ENCODE results near the gene RNF150. TPM values are rescaled to one million over a fixed set of nuclear protein-coding genes. Genes with fewer than 3 reads are reported as not detected.

RNF150 gene
- total RNA-seq, 2 experiments from 2014 or later = 0.02 to 0.08 TPM

DNA sequence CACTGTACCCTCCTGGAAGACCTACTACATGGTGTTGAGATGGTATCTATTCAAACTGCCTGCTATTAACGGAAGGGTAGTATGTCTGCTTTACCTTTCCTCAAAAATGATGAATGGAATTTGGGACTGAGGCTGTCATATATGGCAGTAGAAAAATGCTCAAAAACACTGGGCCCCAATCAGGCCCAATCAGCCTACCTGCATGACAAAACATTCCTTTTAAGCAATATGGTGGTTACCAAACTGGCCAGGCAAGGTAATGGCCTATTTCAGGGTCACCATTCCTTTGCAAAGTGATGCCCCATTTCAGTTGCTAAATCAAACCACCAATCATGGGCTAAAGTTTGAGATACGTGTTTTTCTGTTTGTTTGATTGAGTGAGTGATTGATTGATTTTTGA is 14.9 kb downstream of the RNF150 start:
- Mint-ChIP-seq H3K27me3 (no peaks in the 10 kb centered on the region), H3K27ac (no peak overlapping the region)

DNA sequence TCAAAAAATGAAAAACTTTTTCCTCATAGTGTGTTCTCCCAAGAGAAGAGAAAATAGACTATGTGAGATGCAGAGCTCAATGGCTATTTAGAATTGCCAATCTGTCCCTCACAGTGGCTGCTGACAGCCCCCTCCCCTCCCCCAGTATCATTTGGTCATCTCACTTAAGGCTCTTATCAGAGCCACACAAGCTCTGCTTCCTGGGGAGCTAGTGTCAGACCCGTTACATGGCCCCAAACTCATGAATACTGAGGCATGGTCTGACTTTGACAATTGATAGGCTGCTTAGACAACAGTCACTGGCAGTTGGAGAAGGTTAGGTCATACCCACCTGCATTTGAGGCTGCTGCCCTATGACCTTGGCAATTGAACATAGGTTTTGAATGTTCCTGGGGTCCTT is 15.3 kb downstream of the RNF150 start:
- H3K36me3 Mint-ChIP-seq = peaks cover 1% of the 10 kb centered on the region
- no peak for DNase-seq
- peaks cover 12% of the 10 kb centered on the region for H3K9me3 Mint-ChIP-seq
- H3K27ac Mint-ChIP-seq = no peak overlapping the region
- no peaks in the 10 kb centered on the region for H3K4me1 Mint-ChIP-seq
- H3K4me3 Mint-ChIP-seq = no peak overlapping the region
- peaks cover under 1% of the 10 kb centered on the region for H3K27me3 Mint-ChIP-seq

More for the DNA sequence above, 14.9 kb downstream of the RNF150 start:
- peaks cover 1% of the 10 kb centered on the region for H3K36me3 Mint-ChIP-seq
- H3K9me3 Mint-ChIP-seq = peaks cover 9% of the 10 kb centered on the region
- H3K4me1 Mint-ChIP-seq = no peaks in the 10 kb centered on the region
- DNase-seq = no peak
- no peak overlapping the region for H3K4me3 Mint-ChIP-seq

DNA sequence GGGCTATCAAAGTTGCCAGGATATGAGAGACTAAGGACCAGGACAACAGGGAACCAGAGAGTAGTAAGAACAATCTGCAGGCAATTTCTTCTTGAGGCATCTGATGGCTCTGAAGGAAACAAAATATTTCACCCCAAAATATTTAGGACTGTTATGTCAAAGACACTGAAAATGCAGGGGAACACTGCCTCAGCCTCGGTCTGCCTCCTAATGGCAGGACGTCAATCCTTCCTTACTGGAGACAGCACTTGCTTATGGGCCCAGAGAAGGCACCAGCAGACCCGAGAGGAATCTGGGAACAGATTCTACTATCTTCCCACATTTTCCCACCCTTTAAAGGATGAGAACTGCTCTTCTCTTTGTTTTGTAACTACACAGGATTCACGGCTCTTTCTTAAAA is 23.3 kb downstream of the RNF150 start:
- Mint-ChIP-seq H3K36me3 (no peaks in the 10 kb centered on the region), H3K4me1 (no peaks in the 10 kb centered on the region), H3K9me3 (peaks cover 9% of the 10 kb centered on the region), H3K4me3 (no peak overlapping the region), H3K27me3 (peaks cover 8% of the 10 kb centered on the region), H3K27ac (no peak overlapping the region)
- DNase-seq = no peak

DNA sequence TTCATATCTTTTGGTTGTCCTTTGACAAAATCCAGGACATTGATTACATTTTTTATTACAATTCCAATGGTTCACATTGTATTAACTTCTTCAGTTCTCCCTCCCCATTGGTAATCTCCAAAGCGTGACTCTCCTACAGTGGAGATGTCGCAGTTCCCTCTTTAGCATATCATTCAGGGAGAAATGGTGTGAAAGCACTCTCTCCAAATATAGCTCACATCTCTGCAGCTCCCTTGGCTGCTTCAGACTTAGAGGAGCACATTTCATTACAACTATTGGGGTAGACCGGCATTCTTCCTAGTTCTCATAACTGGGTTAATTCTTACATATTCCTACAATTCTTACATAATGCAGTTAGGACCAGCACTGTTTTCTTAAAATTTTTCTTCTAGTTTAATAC is 25.3 kb downstream of the RNF150 start:
- no peak for DNase-seq
- H3K9me3 Mint-ChIP-seq = peaks cover 2% of the 10 kb centered on the region
- no peaks in the 10 kb centered on the region for H3K36me3 Mint-ChIP-seq
- no peaks in the 10 kb centered on the region for H3K4me1 Mint-ChIP-seq
- H3K27ac Mint-ChIP-seq = no peak overlapping the region
- no peak overlapping the region for H3K4me3 Mint-ChIP-seq
- H3K27me3 Mint-ChIP-seq = peaks cover 7% of the 10 kb centered on the region

DNA sequence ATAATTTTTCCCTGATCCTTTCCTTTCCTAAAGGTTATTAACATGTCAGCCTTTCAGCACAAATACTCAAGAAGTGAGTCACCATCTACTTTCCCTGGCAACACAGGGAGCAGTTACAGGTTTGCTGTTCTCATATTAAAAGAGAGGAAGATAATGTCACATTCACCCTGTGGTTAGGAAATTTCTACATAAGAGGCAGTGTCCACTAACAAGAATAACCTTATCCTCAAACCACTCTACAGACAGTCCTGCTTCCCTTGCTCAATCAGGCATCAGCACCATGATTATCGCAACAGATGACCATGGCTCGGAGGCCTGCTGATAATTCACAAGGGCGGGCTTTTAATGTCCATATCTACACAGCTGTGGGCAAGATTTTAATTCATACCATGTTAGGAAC is 30.9 kb downstream of the RNF150 start:
- Mint-ChIP-seq H3K9me3 (no peaks in the 10 kb centered on the region), H3K4me3 (no peak overlapping the region), H3K36me3 (no peaks in the 10 kb centered on the region), H3K4me1 (no peaks in the 10 kb centered on the region), H3K27me3 (peaks cover 4% of the 10 kb centered on the region), H3K27ac (no peak overlapping the region)
- no peak for DNase-seq

DNA sequence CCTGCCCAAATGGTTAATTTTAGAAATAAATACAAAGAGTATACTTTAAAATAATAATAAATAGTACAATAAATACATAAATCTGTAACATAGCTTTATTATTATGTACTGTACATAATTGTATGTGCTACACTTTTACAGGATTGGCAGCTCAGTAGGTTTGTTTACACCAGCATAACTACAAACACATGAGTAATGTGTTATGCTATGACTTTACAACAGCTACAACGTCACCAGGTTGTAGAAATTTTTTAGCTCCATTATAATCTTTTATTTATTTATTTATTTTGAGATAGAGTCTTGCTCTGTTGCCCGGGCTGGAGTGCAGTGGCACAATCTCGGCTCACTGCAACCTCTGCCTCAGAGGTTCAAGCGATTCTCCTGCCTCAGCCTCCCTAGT is 31.8 kb downstream of the RNF150 start:
- H3K27me3 Mint-ChIP-seq = peaks cover 4% of the 10 kb centered on the region
- no peaks in the 10 kb centered on the region for H3K9me3 Mint-ChIP-seq
- no peaks in the 10 kb centered on the region for H3K4me1 Mint-ChIP-seq
- H3K36me3 Mint-ChIP-seq = no peaks in the 10 kb centered on the region
- no peak overlapping the region for H3K27ac Mint-ChIP-seq
- H3K4me3 Mint-ChIP-seq = no peak overlapping the region
- no peak for DNase-seq

DNA sequence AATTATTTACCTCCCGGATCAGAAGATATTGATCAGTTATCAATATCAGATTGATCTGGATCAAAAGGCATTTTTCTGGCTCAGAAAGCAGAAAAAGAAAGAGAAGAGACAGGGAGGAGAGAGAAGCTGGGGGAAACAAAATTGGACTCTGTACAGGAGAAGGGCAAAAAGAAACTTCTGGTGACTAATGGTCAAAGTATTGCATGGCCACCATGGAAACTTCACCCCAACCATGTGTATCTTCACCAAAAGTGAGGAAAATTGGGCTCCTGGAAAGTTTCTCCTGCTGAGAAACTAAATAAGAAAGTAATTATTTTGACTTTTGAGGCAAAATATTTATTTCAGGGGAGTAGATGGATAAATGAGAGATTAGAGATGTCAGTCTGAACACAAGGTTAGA is 33.9 kb downstream of the RNF150 start:
- DNase-seq = no peak
- Mint-ChIP-seq H3K4me3 (no peak overlapping the region), H3K27ac (no peak overlapping the region), H3K27me3 (no peaks in the 10 kb centered on the region), H3K9me3 (no peaks in the 10 kb centered on the region), H3K4me1 (no peaks in the 10 kb centered on the region), H3K36me3 (no peaks in the 10 kb centered on the region)

DNA sequence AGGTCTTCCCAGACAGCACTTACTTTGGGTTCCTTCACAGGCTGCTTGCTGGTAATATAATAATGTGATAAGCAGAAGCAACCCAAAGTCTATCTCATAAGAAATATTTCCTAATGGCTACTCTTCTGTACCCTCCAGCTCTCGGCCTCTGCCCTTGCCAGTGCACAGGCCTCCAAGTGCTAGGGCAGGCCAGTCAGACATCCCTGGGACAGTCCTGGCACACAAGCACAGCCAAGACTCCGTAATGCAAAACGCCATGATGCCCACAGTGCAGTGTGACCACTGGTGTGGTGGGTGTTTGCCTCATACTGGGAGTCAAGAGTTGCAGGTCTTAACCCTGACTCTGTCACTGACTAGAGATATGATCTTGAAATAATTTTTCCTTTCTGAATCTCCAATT is 35.1 kb downstream of the RNF150 start:
- DNase-seq = no peak
- Mint-ChIP-seq H3K9me3 (peaks cover 8% of the 10 kb centered on the region), H3K27me3 (no peaks in the 10 kb centered on the region), H3K4me3 (no peak overlapping the region), H3K36me3 (no peaks in the 10 kb centered on the region), H3K27ac (no peak overlapping the region), H3K4me1 (no peaks in the 10 kb centered on the region)

DNA sequence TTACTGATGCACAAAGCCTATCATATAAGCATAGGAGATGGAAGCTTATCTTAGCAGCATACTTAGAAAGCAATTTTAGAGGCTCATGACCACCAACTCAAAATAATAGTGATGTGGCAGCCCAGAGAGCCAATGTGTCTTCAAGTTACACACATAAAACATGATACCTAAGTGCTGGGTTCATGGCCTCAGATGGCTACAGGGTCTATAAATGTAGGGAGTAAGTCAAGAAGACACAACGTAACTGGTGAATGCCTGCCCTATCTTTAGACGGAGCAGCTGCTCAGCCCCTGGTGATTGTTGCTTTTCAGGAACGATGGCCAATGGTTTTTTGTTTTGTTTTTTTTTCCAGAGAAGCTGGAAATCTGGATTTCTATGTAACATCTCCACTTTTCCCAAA is 42.8 kb downstream of the RNF150 start:
- H3K4me1 Mint-ChIP-seq = no peaks in the 10 kb centered on the region
- H3K9me3 Mint-ChIP-seq = peaks cover 8% of the 10 kb centered on the region
- no peak overlapping the region for H3K4me3 Mint-ChIP-seq
- no peak overlapping the region for H3K27ac Mint-ChIP-seq
- H3K36me3 Mint-ChIP-seq = no peaks in the 10 kb centered on the region
- DNase-seq = no peak
- peaks cover 5% of the 10 kb centered on the region for H3K27me3 Mint-ChIP-seq

DNA sequence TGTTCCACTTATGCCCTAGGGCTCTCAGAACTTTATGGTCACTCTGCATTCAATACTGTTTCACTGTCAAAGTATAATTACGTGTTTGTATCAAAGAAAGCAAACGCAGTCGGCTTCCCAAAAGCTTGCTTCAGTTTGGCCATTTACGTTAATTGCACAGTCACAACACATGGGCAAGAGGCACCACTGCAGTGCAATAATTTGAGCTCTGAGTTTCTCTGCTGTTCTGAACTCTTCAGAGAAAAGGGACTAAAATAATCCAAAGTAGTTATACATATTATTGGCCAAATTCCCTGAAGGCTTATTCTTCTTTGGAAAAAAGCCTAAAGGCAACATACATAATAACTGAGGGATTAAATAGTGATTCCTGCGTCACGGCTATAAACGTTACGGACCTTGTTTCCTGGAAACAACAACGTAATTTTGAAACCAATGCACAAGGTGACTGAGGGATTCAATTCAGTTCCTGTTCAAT is 51.3 kb downstream of the RNF150 start:
- no peaks in the 10 kb centered on the region for H3K9me3 Mint-ChIP-seq
- no peaks in the 10 kb centered on the region for H3K27me3 Mint-ChIP-seq
- H3K4me1 Mint-ChIP-seq = no peaks in the 10 kb centered on the region
- no peak overlapping the region for H3K27ac Mint-ChIP-seq
- no peak for DNase-seq
- H3K36me3 Mint-ChIP-seq = no peaks in the 10 kb centered on the region
- H3K4me3 Mint-ChIP-seq = no peak overlapping the region

DNA sequence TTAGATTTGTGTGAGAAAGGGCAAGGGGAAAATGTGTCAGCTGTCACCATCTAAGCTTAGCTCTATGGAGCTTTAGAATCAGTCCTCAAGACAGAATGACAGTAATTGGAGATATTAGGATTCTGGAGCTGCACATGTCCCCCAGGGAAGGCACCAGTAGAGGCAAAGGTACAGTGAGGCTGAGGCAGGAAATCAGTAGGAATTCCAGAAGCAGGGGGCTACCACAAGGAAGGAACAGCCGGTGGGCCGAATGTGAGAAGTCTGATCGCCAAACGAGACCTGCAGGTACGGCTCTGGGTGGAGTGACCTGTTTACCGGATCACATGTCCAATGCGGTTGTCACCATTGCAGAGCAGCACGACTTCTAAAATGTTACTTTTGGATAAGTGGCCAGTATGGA is 52.6 kb downstream of the RNF150 start:
- Mint-ChIP-seq H3K27ac (no peak overlapping the region), H3K4me3 (no peak overlapping the region), H3K27me3 (no peaks in the 10 kb centered on the region), H3K4me1 (no peaks in the 10 kb centered on the region), H3K9me3 (no peaks in the 10 kb centered on the region), H3K36me3 (no peaks in the 10 kb centered on the region)
- no peak for DNase-seq

DNA sequence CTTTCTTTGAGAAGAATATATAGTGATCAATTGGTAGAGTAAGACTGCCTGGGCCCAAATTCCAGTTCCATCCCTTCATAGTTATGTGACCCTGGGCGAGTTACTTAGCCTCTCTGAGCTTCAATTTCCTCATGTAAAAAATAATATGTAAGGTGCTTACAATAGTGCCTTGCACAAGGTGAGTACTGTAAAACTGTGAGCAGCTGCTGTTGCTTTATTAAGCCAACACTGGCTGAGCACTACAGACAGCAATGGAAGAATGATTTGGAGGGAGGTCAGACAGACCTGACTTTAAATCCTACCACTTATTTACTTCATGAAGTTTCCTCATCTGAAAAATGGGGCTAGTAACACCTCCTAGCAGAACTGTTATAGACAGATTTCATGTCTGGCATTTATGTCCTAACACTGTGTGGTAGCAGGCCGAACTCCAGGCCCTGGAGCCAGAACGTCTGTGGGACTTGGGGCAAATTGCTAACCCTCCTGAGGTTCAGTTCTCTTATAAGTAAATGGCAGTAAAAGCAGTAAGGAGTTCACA is 53.8 kb downstream of the RNF150 start:
- H3K27me3 Mint-ChIP-seq = no peaks in the 10 kb centered on the region
- H3K9me3 Mint-ChIP-seq = no peaks in the 10 kb centered on the region
- H3K36me3 Mint-ChIP-seq = no peaks in the 10 kb centered on the region
- no peak for DNase-seq
- no peak overlapping the region for H3K27ac Mint-ChIP-seq
- no peaks in the 10 kb centered on the region for H3K4me1 Mint-ChIP-seq
- H3K4me3 Mint-ChIP-seq = no peak overlapping the region

DNA sequence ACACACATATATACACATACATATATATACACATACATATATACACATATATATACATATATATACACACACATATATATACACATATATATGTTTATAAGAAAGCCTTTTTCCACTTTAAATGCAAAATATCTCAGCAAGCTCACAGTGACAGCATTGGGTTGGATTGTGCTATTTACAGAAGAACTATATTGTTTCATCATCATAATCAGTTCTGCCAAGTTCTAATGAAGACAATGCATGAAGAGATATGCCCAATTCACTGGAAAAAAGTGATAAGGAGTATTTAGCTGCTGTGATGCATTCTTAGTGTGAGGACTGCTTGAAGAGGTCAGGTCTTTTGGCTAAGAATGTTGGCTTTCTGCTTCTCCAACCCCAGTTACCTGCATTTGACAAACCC is 54.4 kb downstream of the RNF150 start:
- Mint-ChIP-seq H3K9me3 (no peaks in the 10 kb centered on the region), H3K4me3 (no peak overlapping the region), H3K4me1 (no peaks in the 10 kb centered on the region), H3K36me3 (no peaks in the 10 kb centered on the region), H3K27me3 (no peaks in the 10 kb centered on the region), H3K27ac (no peak overlapping the region)
- no peak for DNase-seq

DNA sequence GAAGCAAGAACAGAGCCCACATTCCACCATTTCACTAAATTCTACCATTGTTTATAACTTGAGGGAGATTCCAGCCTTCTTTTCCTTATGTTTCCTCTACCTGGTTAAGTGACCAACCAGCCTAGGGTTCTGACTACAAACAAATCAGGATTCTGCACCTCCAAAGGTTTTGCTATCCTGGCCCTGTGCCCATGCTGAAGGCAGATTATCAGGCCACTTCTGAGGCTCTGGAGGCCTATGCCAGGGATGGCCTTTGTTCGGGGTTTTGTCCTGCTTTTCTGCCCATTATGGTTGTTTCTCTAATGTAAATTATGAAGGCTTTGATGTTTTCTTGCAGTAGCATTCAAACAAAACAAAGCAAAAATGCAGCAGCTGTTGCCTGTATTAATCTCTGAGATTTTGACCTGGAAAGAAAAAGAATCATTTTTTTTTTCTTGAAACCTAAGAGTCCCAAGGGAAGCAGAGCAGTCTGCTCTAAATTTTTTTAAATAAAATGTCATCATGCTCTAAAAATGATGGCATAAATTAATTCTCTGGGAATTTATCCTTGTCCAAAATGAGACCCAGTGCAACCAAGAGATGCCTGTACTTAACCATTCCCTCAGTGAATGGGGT is 55.6 kb downstream of the RNF150 start:
- no peak for DNase-seq
- Mint-ChIP-seq H3K4me1 (no peaks in the 10 kb centered on the region), H3K27me3 (no peaks in the 10 kb centered on the region), H3K4me3 (no peak overlapping the region), H3K9me3 (no peaks in the 10 kb centered on the region), H3K27ac (no peak overlapping the region), H3K36me3 (no peaks in the 10 kb centered on the region)

DNA sequence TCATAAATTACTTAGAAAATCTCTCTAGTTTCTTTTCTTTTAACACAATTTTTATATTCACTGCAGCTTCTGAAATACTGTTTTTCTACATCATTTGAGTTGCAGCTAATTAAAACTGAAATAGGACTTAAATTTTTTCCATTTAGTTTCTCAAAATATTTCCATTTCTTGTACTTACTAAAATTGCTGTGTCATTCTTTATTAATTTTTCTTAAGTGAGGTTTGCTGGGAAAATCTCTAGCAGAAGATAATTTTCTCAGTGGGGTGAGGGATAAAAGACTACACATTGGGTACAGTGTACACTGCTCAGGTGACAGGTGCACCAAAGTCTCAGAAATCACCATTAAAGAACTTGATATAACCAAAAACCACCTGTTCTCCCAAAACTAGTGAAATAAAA is 57.7 kb downstream of the RNF150 start:
- DNase-seq = no peak
- Mint-ChIP-seq H3K27me3 (no peaks in the 10 kb centered on the region), H3K27ac (no peak overlapping the region), H3K4me3 (no peak overlapping the region), H3K36me3 (no peaks in the 10 kb centered on the region), H3K4me1 (no peaks in the 10 kb centered on the region), H3K9me3 (no peaks in the 10 kb centered on the region)

DNA sequence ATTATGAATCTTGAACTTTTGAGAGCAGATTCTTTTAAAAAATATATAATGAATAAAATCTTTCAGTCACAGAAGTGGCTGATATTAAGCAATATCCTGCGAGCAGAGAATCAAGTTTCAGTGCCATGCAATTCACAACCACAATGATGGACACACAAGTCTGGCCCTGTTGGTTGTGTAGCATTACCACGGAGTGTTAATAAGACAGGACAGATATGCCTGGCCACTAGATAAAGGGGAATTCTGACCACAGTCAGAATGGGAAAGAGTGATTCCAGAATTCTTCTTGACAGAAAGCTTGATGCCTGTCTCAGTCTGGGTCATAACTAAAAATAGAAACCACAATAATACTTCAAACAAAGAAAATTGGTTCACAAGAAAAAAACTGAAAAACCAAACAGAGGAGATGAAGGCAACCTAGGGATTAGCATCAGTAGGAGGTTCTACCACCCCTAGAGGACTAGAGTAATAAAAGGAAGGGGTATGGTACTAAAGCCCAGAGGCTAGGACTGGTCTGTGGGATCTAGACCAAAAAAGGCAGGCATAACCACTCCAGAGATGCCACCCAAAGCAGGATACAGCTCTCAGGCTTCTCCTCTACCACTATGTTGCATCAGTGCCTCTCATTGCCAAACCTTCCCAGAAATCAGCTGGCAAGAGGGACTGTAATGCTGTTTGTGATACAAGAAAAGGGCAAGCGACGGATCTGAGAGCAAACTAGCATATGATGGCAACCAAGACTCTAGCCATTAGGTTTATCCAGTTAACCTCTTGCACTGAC is 59.0 kb downstream of the RNF150 start:
- H3K27me3 Mint-ChIP-seq = no peaks in the 10 kb centered on the region
- no peaks in the 10 kb centered on the region for H3K4me1 Mint-ChIP-seq
- H3K36me3 Mint-ChIP-seq = no peaks in the 10 kb centered on the region
- no peak for DNase-seq
- no peak overlapping the region for H3K27ac Mint-ChIP-seq
- no peaks in the 10 kb centered on the region for H3K9me3 Mint-ChIP-seq
- no peak overlapping the region for H3K4me3 Mint-ChIP-seq

Measured in activated naive CD8-positive, alpha-beta T cell treated with anti-CD3 and anti-CD28 coated beads for 36 hours (primary cell).